GM21423 (cell line): ENCODE data around the gene ERN1.

ENCODE experiments used
- ATAC-seq: cut with Tn5 transposase; IDR thresholded peaks from one replicate; pipeline ENCODE4 v1.9.1; 2021; ENCODE audit warnings: mild to moderate bottlenecking, moderate library complexity; ENCODE audit not compliant: unreplicated experiment

The ERN1 gene

GRCh38 chr17:63991611-63992010 is 138.3 kb downstream of the ERN1 start:
- no peak for ATAC-seq

GRCh38 chr17:63989622-63990345 is 140.2 kb downstream of the ERN1 start:
- no peak for ATAC-seq
